Measurements from ENCODE around the gene CHST8.
"Not testable (repeated sequence)": the region's sequence is repeated elsewhere in the genome, so short reads cannot be mapped to it uniquely, and the experiment has no call there.

The CHST8 gene, protein sequence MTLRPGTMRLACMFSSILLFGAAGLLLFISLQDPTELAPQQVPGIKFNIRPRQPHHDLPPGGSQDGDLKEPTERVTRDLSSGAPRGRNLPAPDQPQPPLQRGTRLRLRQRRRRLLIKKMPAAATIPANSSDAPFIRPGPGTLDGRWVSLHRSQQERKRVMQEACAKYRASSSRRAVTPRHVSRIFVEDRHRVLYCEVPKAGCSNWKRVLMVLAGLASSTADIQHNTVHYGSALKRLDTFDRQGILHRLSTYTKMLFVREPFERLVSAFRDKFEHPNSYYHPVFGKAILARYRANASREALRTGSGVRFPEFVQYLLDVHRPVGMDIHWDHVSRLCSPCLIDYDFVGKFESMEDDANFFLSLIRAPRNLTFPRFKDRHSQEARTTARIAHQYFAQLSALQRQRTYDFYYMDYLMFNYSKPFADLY

GRCh38 chr19:33621811-33622504 is at the start of gene CHST8:
Gene CHST8, plus strand, starts transcription at chr19:33621953. Its CDS starts 67,309 bp downstream, at chr19:33689262.
- in situ Hi-C loops (cut with HindIII; ENCODE audit: low sequenced_read_pairs), result no loop called here

DNA sequence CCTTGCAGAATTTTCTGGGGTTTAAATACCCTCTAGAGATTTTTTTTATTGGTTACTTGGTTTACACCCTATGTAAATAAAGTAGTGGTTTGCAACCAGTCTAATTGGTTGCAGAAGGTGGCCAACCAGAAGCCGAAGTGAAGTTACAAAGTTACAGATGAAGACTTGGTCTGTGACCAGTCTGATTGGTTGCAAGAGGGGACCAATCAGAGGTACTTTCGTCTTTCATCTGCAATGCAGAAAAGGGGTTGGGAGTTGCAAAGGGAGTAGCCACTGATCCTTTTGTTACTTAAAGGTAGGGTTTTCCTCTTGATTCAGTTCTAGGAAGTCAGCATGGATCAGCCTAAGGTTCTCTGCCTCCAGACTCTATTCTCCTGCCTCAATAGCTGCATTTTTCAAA is 48.8 kb upstream of the CHST8 start:
- in situ Hi-C loops (cut with HindIII; ENCODE audit: low sequenced_read_pairs), result no loop called here

GRCh38 chr19:33574824-33575223 is 46.9 kb upstream of the CHST8 start:
- in situ Hi-C loops (cut with HindIII; ENCODE audit: low sequenced_read_pairs), result no loop called here

- in situ Hi-C loops (cut with HindIII; ENCODE audit: low sequenced_read_pairs), result no loop called here
Observed at GRCh38 chr19:33578697-33579096, 43.1 kb upstream of the CHST8 start.

- in situ Hi-C loops (cut with HindIII; ENCODE audit: low sequenced_read_pairs), result no loop called here
Observed at GRCh38 chr19:33580026-33580644, 41.6 kb upstream of the CHST8 start.

GRCh38 chr19:33580645-33581037 is 41.1 kb upstream of the CHST8 start:
- in situ Hi-C loops (cut with HindIII; ENCODE audit: low sequenced_read_pairs), result no loop called here

- in situ Hi-C loops (cut with HindIII; ENCODE audit: low sequenced_read_pairs), result no loop called here
Observed at GRCh38 chr19:33582914-33583313, 38.8 kb upstream of the CHST8 start.

- in situ Hi-C loops (cut with HindIII; ENCODE audit: low sequenced_read_pairs), result no loop called here
Observed at GRCh38 chr19:33587150-33587549, 34.6 kb upstream of the CHST8 start.

DNA sequence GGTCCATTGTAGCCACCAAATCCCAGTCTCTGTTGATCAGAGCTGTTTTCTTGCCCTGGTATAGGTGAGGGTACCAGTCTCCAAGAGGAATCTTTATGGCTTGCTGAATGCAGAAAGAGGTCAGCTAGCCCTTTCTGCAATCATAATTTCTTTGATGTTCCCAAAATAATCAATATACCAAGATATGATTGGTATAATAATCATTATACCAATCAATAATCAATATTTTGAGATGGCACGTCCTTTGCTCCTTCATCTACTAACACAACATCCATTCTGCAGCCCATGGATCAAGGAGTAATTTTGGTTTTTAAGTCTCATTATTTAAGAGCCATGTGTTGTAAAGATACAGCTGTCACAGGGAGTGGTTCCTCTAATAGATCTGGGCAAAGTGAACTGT is 31.5 kb upstream of the CHST8 start:
- in situ Hi-C loops (cut with HindIII; ENCODE audit: low sequenced_read_pairs), result no loop called here

- in situ Hi-C loops (cut with HindIII; ENCODE audit: low sequenced_read_pairs), result no loop called here
Observed at GRCh38 chr19:33595783-33596182, 26.0 kb upstream of the CHST8 start.

DNA sequence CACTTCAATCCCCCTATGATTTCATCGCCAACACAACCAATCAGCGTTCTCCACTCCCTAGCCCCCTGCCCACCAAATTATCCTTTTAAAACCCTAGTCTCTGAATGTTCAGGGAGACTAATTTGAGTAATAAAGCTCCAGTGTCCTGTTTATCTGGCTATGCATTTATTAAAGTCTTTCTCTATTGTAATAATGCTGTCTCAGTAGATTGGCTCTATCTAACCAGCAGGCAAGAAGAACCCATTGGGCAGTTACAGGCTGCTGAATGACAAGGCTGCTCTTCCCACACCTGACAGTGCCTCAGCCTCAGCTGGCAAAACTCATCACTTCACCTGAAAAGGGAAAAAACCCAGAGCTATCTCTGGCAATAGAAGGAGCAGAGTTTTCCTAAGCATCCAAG is 20.2 kb upstream of the CHST8 start:
- in situ Hi-C loops (cut with HindIII; ENCODE audit: low sequenced_read_pairs), result no loop called here

GRCh38 chr19:33602576-33603204 is 19.1 kb upstream of the CHST8 start:
- in situ Hi-C loops (cut with HindIII; ENCODE audit: low sequenced_read_pairs), result no loop called here

GRCh38 chr19:33603377-33603776 is 18.4 kb upstream of the CHST8 start:
- in situ Hi-C loops (cut with HindIII; ENCODE audit: low sequenced_read_pairs), result no loop called here

DNA sequence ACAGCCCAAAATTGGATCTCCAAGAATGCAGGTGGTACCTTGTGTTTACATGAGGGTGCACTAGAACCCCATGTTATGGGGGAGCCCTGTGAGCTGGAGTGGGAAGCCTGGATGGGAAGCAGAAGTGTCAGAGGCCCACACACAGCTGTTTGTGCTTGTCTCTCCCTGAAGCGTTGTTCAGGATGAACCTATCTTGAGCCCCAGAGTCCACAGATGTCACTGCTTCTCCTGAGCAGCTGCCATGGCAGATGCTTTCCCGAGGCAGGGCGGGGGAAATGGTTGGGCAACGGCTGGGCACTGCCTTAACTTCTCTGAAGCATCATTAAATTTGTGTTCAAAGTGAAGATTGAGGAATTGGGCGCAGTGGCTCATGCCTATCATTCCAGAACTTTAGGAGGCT is 17.1 kb upstream of the CHST8 start:
- in situ Hi-C loops (cut with HindIII; ENCODE audit: low sequenced_read_pairs), result no loop called here

GRCh38 chr19:33605803-33606295 is 15.9 kb upstream of the CHST8 start:
- in situ Hi-C loops (cut with HindIII; ENCODE audit: low sequenced_read_pairs), result not testable (repeated sequence)

- in situ Hi-C loops (cut with HindIII; ENCODE audit: low sequenced_read_pairs), result no loop called here
Observed at GRCh38 chr19:33606556-33606955, 15.2 kb upstream of the CHST8 start.

DNA sequence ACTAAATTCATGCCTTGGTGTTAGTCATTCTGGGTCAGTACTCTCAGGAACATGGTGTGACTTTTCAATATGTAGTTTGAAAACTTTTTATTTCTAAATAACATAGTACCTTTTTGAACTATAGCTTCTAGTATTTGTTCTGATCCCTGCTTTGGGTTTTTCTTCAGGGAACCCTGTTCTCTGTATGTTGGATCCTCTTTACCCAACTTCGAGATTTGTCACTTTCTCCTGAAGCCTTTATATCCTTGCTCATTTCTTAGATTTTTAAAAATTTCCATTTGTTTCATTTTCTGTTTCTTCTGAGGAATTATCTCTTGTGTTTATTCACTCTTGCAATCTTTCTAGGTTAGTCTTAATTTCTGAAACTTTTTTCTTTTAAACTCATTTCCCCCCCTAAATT is 12.4 kb upstream of the CHST8 start:
- in situ Hi-C loops (cut with HindIII; ENCODE audit: low sequenced_read_pairs), result no loop called here

- in situ Hi-C loops (cut with HindIII; ENCODE audit: low sequenced_read_pairs), result no loop called here
Observed at GRCh38 chr19:33610588-33610987, 11.2 kb upstream of the CHST8 start.

DNA sequence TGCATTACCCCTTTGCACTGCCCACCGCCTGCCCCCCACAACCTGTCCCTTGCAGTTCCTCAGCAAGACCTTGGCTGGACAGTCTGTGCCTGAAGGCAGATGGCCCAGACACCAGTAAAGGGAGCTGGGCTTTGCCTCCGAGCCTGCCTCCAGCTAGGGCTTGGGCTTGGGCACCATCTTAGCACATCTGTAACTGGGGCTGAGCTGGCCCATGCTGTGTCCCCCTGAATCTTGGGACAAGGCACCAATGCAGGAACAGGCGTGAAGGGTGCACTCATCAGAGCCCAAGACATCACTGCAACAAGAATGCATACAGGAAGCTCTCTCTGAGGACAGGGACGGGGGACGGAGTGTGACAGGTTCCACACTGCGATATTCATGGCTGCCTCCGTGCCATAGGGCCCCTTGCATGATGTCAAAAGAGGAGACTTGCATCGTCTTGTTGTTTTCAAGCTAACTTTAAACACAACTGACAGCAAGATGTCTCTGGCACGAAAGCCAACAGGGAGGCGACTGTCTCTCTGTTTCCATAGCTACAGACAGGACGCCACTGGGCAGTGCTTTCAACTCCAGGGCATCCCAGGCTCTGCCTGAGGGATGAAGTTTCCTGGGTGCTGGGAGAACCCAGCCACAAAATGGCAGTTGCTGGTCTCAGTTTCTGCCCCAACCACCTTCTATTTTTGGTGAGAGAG is 8.7 kb upstream of the CHST8 start:
- in situ Hi-C loops (cut with HindIII; ENCODE audit: low sequenced_read_pairs), result no loop called here

DNA sequence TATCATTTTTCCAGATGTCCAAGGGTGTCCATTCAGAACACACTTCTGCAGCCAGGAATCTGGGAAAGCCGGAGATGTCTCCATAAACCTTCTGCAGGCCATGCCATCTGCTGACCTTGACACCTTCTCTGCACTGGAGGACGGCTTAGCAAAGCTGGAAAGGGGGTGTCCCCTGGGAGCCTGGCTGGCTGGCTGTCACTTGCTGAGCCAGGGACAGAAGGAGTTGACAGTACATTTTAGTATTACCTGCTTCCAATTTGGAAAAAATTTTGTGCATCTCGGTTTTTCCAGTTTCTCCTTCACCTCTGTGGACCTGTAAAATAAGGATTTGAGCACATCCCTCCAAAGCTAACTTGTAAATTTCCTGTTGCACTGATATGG is 8.1 kb upstream of the CHST8 start:
- in situ Hi-C loops (cut with HindIII; ENCODE audit: low sequenced_read_pairs), result no loop called here

GRCh38 chr19:33616346-33616745 is 5.4 kb upstream of the CHST8 start:
- in situ Hi-C loops (cut with HindIII; ENCODE audit: low sequenced_read_pairs), result no loop called here
